K562 (cell line): ENCODE measurements around the gene IGSF21. TPM values are rescaled to one million over a fixed set of nuclear protein-coding genes. Genes with fewer than 3 reads are reported as not detected.

Source experiments
- ATAC-seq: fragments of 200-7000 bp; cut with Tn5 transposase; 3 replicates; pipeline ENCODE4 v1.9.1; 2020; ENCODE audit warnings: moderate library complexity
- BruUV-seq: library from RNA; stranded (reverse); fragments of 400-500 nt; replicated peaks from 2 replicates; lab custom pipeline; 2021; lab: Mats Ljungman, UMichigan
- CTCF ChIA-PET: fragments of 300-600 bp; formaldehyde crosslinking; extraction: SDS; loops from one replicate; lab custom pipeline; 2021; ENCODE audit warnings: low intra/inter-chr PET ratio; lab: Yijun Ruan, JAX
- POLR2A ChIA-PET: fragments of 300-600, 350-650 bp; sonication (Branson Sonifier 250); formaldehyde crosslinking; extraction: SDS; loops from one replicate; lab custom pipeline; 2021; ENCODE audit warnings: antibody characterized with exemption, inconsistent platforms; lab: Yijun Ruan, JAX
- DNase-seq, 4 experiments: peaks; one replicate each; pipeline versions ENCODE4 v3.0.0 to v3.0.0-alpha.2; 2011 to 2018; ENCODE audit warnings: low spot score in 3 of 4, mixed read lengths in 3 of 4; ENCODE audit errors: extremely low read depth in 1 of 4
- FAIRE-seq: peaks from 2 replicates; lab custom pipeline; 2011; peaks lifted over from hg19 to GRCh38; lab: Jason Lieb, UNC
- H2AFZ ChIP-seq: 2 replicates; pipeline ENCODE4 v1.6.0; 2011; ENCODE audit warnings: low read depth, low read length, control low read depth, inconsistent platforms
- H3K27ac ChIP-seq: fragments of 200-600 bp; 3 replicates; pipeline ENCODE4 v1.8.0; 2011; ENCODE audit warnings: low read depth, mild to moderate bottlenecking, control low read depth, inconsistent platforms, low read length, moderate library complexity, mixed read lengths; ENCODE audit errors: extremely low read depth
- H3K27me3 ChIP-seq, 2 experiments: fragments of 300-600 bp in 1 of 2; 2 replicates in 1 of 2; 3 replicates in 1 of 2; pipeline versions ENCODE4 v1.6.0 to v1.8.0; 2011; ENCODE audit warnings: inconsistent platforms in 2 of 2, low read length in 2 of 2, mild to moderate bottlenecking in 1 of 2, mixed read lengths in 1 of 2, moderate library complexity in 1 of 2; ENCODE audit not compliant: control insufficient read depth in 2 of 2, insufficient read depth in 2 of 2
- H3K36me3 ChIP-seq: fragments of 300-600 bp; 3 replicates; pipeline ENCODE4 v1.8.0; 2011; ENCODE audit warnings: mild to moderate bottlenecking, low read length, inconsistent platforms; ENCODE audit not compliant: control insufficient read depth, insufficient read depth
- H3K4me1 ChIP-seq, 2 experiments: fragments of 200-600 bp in 1 of 2; replicated peaks in 1 of 2; 2 replicates in 1 of 2; 3 replicates in 1 of 2; pipeline versions ENCODE4 v1.5.1 to v1.8.0; 2011; ENCODE audit warnings: inconsistent platforms in 2 of 2, low read length in 2 of 2, mild to moderate bottlenecking in 1 of 2, mixed read lengths in 1 of 2, moderate library complexity in 1 of 2; ENCODE audit not compliant: control insufficient read depth in 2 of 2, insufficient read depth in 2 of 2
- H3K4me2 ChIP-seq: 2 replicates; pipeline ENCODE4 v1.6.1; 2011; ENCODE audit warnings: low read length, control low read depth, inconsistent platforms, mixed read lengths; ENCODE audit not compliant: insufficient read depth
- H3K4me3 ChIP-seq: fragments of 200-600 bp; sonication (generic), shearing (Covaris generic); 2 replicates; pipeline ENCODE4 v1.5.1; 2016; ENCODE audit warnings: control low read depth, inconsistent platforms
- H3K79me2 ChIP-seq: fragments of 200-600 bp; 3 replicates; pipeline ENCODE4 v1.8.0; 2011; ENCODE audit warnings: low read length, inconsistent platforms; ENCODE audit not compliant: control insufficient read depth, insufficient read depth
- H3K9ac ChIP-seq, 2 experiments: 2 replicates each; pipeline versions ENCODE4 v1.6.0 to v1.6.1; 2011; ENCODE audit warnings: low read depth in 2 of 2, low read length in 2 of 2, control low read depth in 1 of 2, inconsistent platforms in 1 of 2, mild to moderate bottlenecking in 1 of 2, mixed read lengths in 1 of 2; ENCODE audit not compliant: insufficient read depth in 1 of 2
- H3K9me1 ChIP-seq: one replicate; pipeline ENCODE4 v1.6.0; 2011; ENCODE audit warnings: inconsistent platforms, mild to moderate bottlenecking, low read length, moderate library complexity; ENCODE audit not compliant: control insufficient read depth, insufficient read depth
- H3K9me3 ChIP-seq: replicated peaks from 2 replicates; pipeline ENCODE4 v1.5.1; 2011; ENCODE audit warnings: low read depth, low read length, inconsistent platforms; ENCODE audit not compliant: control insufficient read depth, insufficient read depth
- H4K20me1 ChIP-seq: replicated peaks from 2 replicates; pipeline ENCODE4 v1.6.1; 2011; ENCODE audit warnings: low read length, inconsistent platforms, mixed read lengths; ENCODE audit not compliant: control insufficient read depth, insufficient read depth
- BCOR ChIP-seq: fragments of 450-650 bp; IDR thresholded peaks from 2 replicates; pipeline ENCODE4 v1.6.1; 2016
- BDP1 ChIP-seq: IDR thresholded peaks from 3 replicates; pipeline ENCODE4 v1.6.1; 2011; ENCODE audit not compliant: insufficient read length, insufficient read depth
- EHMT2 ChIP-seq: fragments of 450-650 bp; IDR thresholded peaks from 2 replicates; pipeline ENCODE4 v1.6.1; 2018; ENCODE audit warnings: antibody characterized with exemption
- IRF2 ChIP-seq: sonication (generic); formaldehyde crosslinking; IDR thresholded peaks from 2 replicates; pipeline ENCODE4 v1.8.1; 2022; ENCODE audit warnings: mild to moderate bottlenecking, missing genetic modification reagents
- SAFB ChIP-seq: fragments of 200-400 bp; formaldehyde crosslinking; IDR thresholded peaks from 2 replicates; pipeline ENCODE4 v1.6.1; 2017; ENCODE audit warnings: low read depth, low read length, borderline replicate concordance
- SIN3A ChIP-seq, 2 experiments: fragments of 150-350 bp in 1 of 2; IDR thresholded peaks; 2 replicates each; pipeline ENCODE4 v1.6.1; 2011 to 2016; ENCODE audit warnings: borderline replicate concordance in 2 of 2, low read depth in 2 of 2, low read length in 2 of 2, mild to moderate bottlenecking in 2 of 2, moderate library complexity in 2 of 2; ENCODE audit not compliant: control insufficient read depth in 1 of 2
- ZNF124 ChIP-seq: sonication (generic); formaldehyde crosslinking; IDR thresholded peaks from 2 replicates; pipeline ENCODE4 v1.8.1; 2022; ENCODE audit warnings: missing genetic modification reagents
- WGBS: fragments of 100-300 bp; shearing (Covaris generic); methylation state at CpG from one replicate; pipeline ENCODE4 v1.1.6; 2016; ENCODE audit warnings: low coverage, mixed read lengths; ENCODE audit not compliant: insufficient coverage; ENCODE audit errors: missing lambda C conversion rate; 5-methylcytosine and 5-hydroxymethylcytosine counted together
- in situ Hi-C: fragments of 300-500 bp; cut with MboI; formaldehyde crosslinking; loops from 4 replicates; pipeline ENCODE4 v1.15.0; 2018; ENCODE audit warnings: inconsistent platforms, mixed read lengths
- intact Hi-C: fragments of 100-400 bp; cut with micrococcal nuclease; formaldehyde crosslinking; loops from 2 replicates; pipeline ENCODE4 v1.14.2; 2022
- polyA plus RNA-seq, 8 experiments: library from polyadenylated mRNA; depleted of rRNA in 4 of 8; stranded (reverse) in 5 of 8; unstranded in 3 of 8; fragments of >200 nt; fragmentation: Nextera tagmentation in 2 of 8; fragmentation: Illumina TruSeq in 1 of 8; extraction: Ambion mirVana in 2 of 8; extraction: Trizol in 1 of 8; gene quantifications; 2 replicates each; pipeline versions ENCODE4 v1.2.1 to v1.2.3, GENCODE V29; 2011 to 2014; ENCODE audit warnings: inconsistent platforms in 1 of 8, missing spikeins in 1 of 8
- total RNA-seq, 7 experiments: library from RNA; depleted of rRNA in 6 of 7; stranded (reverse); fragments of >200 nt in 6 of 7; fragmentation: Illumina TruSeq in 2 of 7; extraction: Trizol in 2 of 7; gene quantifications; 2 replicates each; pipeline versions ENCODE4 v1.2.1 to v1.2.3, GENCODE V29; 2011 to 2021; ENCODE audit warnings: low replicate concordance in 1 of 7

Gene IGSF21
- total and polyA plus RNA-seq, 9 of the 15 experiments (the other 6 are each of a cell fraction or from before 2014, with no cell fraction given) = not detected

- H3K27me3 ChIP-seq = no peaks in the 10 kb centered on the region
- TF ChIP-seq BDP1 (no peak), BCOR (no peak), SAFB (no peak), SIN3A (IDR thresholded peaks at IDR 0.05; ENCODE audit: borderline replicate concordance in 2 of 2, control insufficient read depth in 1 of 2, low read depth in 2 of 2, low read length in 2 of 2) (no peak), ZNF124 (CRISPR knock-in tag) (no peak), EHMT2 (no peak), IRF2 (CRISPR knock-in tag) (no peak)
- TF ChIP-seq, all 486 proteins: peak for 0
- Histone ChIP-seq H3K9me1 (no peaks in the 10 kb centered on the region), H3K79me2 (no peaks in the 10 kb centered on the region), H4K20me1 (no peaks in the 10 kb centered on the region), H3K4me3 (no peak overlapping the region), H3K4me2 (no peak overlapping the region), H3K9me3 (no peaks in the 10 kb centered on the region; the same call in 1 of the 2 replicates), H3K27ac (no peak overlapping the region), H3K4me1 (peaks cover 0 to 6% of the 10 kb centered on the region in 2 experiments; a peak in 3 of 5 replicates), H3K9ac (no peak overlapping the region), H2AFZ (no peak overlapping the region), H3K36me3 (no peaks in the 10 kb centered on the region)
- no TSS peak for BruUV-seq
- ChIA-PET POLR2A (no interaction called here), CTCF (no interaction called here)
- in situ Hi-C loops (no loop called here), intact Hi-C loops (no loop called here)
- DNase-seq (no peak), FAIRE-seq (no peak), ATAC-seq (no peak)
- WGBS = 50% methylated on average over 1 of the region's 1 CpG
Observed at GRCh38 chr1:18426580-18426979, 319.0 kb downstream of the IGSF21 start.
